BJ (cell line): ENCODE results near the gene STK26. TPM values are rescaled to one million over a fixed set of nuclear protein-coding genes. Genes with fewer than 3 reads are reported as not detected.

Experiments
- CTCF ChIA-PET: fragments of 350-600 bp; formaldehyde crosslinking; extraction: SDS; loops from one replicate; lab custom pipeline; 2021; ENCODE audit warnings: antibody characterized with exemption, inconsistent platforms; lab: Yijun Ruan, JAX
- POLR2A ChIA-PET: fragments of 300-600 bp; sonication (Branson Sonifier 250); formaldehyde crosslinking; extraction: SDS; loops from one replicate; lab custom pipeline; 2021; ENCODE audit warnings: antibody characterized with exemption; lab: Charles Lee
- DNase-seq: peaks from one replicate; pipeline ENCODE4 v3.0.0-alpha.2; 2011; ENCODE audit warnings: low read depth
- H3K27me3 ChIP-seq: 2 replicates; pipeline ENCODE4 v1.6.0; 2011; ENCODE audit warnings: low read length; ENCODE audit not compliant: control insufficient read depth, insufficient read depth
- H3K36me3 ChIP-seq: 2 replicates; pipeline ENCODE4 v1.5.1; 2011; ENCODE audit warnings: low read length; ENCODE audit not compliant: control insufficient read depth, insufficient read depth
- H3K4me3 ChIP-seq: 2 replicates; pipeline ENCODE4 v1.5.1; 2011; ENCODE audit warnings: low read depth, mild to moderate bottlenecking, control low read depth, low read length
- polyA plus RNA-seq: library from polyadenylated mRNA; depleted of rRNA; stranded (reverse); fragments of >200 nt; gene quantifications from 2 replicates; pipeline ENCODE4 v1.2.3, GENCODE V29; 2011
- TF ChIP-seq, protein P1 (sequence below): IDR thresholded peaks from 2 replicates; pipeline ENCODE4 v1.5.1; 2011; ENCODE audit warnings: low read depth, mild to moderate bottlenecking, control low read depth, inconsistent platforms, low read length, moderate library complexity; ENCODE audit not compliant: insufficient read depth

The STK26 gene
- polyA plus RNA-seq, 1 experiment = 0.67 TPM

DNA sequence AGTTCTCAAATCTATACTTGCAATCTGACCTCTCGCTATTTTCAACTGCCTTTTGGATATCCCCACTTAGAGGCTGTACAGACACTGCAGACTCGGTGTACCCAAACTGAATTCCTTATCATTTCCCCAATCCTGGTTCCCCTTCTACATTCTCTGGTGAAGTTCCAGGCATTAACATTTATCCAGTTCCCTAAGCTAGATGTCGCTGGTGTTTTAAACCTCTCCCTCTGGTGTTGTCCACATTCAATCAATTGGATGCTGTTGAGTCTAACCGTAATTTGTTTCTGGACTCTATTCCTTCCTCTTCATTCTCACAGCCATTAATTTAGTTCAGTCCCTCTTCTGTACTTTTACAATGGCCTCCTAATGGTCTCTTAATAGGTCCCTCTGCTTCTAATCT lies 7.2 kb upstream of the STK26 start:
- no peak for DNase-seq
- TF ChIP-seq, protein P1, sequence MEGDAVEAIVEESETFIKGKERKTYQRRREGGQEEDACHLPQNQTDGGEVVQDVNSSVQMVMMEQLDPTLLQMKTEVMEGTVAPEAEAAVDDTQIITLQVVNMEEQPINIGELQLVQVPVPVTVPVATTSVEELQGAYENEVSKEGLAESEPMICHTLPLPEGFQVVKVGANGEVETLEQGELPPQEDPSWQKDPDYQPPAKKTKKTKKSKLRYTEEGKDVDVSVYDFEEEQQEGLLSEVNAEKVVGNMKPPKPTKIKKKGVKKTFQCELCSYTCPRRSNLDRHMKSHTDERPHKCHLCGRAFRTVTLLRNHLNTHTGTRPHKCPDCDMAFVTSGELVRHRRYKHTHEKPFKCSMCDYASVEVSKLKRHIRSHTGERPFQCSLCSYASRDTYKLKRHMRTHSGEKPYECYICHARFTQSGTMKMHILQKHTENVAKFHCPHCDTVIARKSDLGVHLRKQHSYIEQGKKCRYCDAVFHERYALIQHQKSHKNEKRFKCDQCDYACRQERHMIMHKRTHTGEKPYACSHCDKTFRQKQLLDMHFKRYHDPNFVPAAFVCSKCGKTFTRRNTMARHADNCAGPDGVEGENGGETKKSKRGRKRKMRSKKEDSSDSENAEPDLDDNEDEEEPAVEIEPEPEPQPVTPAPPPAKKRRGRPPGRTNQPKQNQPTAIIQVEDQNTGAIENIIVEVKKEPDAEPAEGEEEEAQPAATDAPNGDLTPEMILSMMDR = no peak
- no peak overlapping the region for H3K4me3 ChIP-seq
- ChIA-PET POLR2A (no interaction called here), CTCF (no interaction called here)
- no peaks in the 10 kb centered on the region for H3K36me3 ChIP-seq
- no peaks in the 10 kb centered on the region for H3K27me3 ChIP-seq

DNA sequence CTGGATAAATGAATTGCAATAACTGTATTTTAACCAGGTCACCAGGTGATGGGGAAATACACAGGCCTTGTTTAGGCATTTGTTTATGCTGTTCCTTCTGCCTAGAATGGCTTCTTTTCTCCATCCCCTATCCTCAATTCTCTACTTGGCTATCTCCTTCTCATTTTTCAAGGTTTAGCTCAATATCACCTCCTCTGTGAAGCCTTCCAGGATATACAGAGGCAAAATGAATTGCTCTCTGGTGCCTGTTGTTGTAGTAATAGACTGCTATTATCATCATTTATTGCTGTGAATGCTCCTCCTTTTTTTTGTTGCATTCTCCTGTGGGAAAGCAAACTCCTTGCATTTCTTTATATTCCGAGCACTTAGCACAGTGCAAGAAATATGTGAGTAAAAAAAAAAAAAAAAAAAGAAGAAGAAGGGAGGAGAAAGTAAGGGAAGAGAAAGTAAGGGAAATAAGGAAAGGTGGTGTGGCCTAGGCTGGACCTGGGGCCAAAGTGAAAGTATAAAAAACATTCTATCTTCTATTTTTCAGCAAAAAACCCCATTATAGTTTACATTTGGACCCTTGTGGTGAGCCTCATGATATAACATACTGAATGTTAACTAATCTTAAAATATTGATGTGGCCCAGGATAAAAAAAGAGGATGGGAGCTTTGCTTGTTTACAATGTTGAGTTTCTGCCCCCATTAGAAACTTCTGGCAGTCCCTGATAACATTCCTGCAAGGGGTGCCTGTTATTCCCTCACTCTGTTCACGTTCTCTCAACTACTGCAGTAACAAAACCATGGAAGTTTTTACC lies 6.3 kb upstream of the STK26 start:
- Histone ChIP-seq H3K4me3 (no peak overlapping the region), H3K27me3 (no peaks in the 10 kb centered on the region), H3K36me3 (no peaks in the 10 kb centered on the region)
- TF ChIP-seq, protein P1 = no peak
- ChIA-PET CTCF (no interaction called here), POLR2A (no interaction called here)
- no peak for DNase-seq

DNA sequence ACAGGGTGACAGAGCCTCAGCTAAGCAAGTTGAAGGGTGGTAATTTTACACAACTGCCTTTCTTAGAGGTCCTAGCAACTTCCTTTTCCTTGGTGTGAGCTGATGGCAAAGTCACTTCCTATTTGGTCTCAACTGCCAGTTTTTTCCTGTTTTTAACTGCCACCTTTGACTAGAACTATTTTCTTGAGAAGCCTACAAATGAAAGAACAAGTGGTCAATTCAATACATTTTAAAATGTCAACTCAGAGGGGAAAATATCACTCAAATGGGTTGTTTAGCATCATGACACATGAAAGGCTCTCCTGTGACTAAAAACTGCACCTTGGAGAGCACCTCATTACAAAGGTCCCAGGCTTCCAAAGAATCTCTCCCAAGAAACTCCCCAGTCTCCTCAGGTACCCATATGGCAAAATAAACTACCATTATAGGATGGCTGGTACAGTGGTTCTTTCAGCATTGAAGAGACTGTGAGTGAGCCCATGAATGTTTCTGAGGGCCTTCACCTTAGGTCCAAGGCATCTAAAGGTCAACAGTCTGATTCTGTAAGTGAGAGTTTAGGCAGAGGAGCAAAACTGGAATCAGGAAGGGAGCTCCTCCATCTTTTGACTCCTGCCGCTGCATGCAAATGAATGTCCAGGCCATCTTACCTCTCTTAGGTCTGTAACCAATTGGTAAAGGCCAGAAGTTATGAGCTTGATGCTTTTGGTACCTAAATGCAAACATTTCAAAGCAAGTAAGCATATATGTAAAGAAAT lies 5.5 kb upstream of the STK26 start:
- ChIA-PET POLR2A (no interaction called here), CTCF (no interaction called here)
- Histone ChIP-seq H3K4me3 (no peak overlapping the region), H3K36me3 (no peaks in the 10 kb centered on the region), H3K27me3 (no peaks in the 10 kb centered on the region)
- TF ChIP-seq, protein P1 = no peak
- no peak for DNase-seq

DNA sequence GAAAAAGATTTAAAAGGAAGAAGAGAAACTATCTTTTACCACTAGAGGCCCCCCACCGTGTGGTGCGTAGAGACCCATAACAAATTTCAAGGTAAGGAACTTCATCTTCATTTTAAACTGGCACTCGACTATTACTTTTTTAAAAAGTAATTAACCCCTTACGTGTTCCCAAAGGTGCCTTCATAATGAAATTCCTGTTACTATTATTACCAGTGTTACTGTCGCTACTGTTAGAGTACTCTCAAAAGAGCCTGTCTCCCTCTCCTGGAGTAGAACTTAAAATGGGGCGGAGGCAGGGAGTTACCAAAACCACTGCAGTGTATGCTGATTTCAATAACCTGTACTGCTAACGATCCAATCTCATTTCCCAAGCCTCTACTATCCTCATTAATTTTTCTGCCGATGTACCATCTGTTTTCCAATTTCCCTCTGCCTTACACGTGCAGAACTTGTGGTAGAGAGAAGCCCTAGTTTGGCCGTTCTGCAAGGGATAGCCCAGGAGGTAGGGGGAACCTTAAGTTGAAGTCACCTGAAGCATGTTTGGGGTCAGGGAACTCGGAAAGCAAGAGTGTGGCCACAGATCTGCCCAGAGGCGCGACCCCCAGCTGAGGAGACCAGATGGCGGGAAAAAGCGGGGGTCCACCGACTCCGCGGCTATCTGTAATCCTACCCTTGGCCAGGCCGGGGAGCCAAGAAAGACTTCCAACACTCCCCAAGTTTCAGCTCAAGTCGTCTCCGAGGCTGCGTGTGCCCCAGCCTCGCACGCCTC lies 720 bp upstream of the STK26 start:
- ChIA-PET POLR2A (no interaction called here), CTCF (no interaction called here)
- Histone ChIP-seq H3K27me3 (peaks cover 3% of the 10 kb centered on the region; the same call in 1 of the 2 replicates), H3K4me3 (peak overlapping the region; percentile 50), H3K36me3 (no peaks in the 10 kb centered on the region)
- DNase-seq = no peak
- TF ChIP-seq, protein P1 = no peak; the same call in 1 of the 2 replicates
